ENCODE measurements around the gene PRSS8.

GRCh38 chr16:31179747-31180459, 44.4 kb upstream of the PRSS8 start, which contains the start of gene FUS:
- TF ChIP-seq CTCF (IDR thresholded peaks at IDR 0.05), result peak in 3 of 6 experiments; percentile 3 to 25 (median 12)
- peak; percentile 78 to 100 (median 91) for TF ChIP-seq POLR2A (IDR thresholded peaks at IDR 0.05)

Measured in esophagus squamous epithelium (tissue), 4 donors.